Naive thymus-derived CD4-positive, alpha-beta T cell (primary cell): ENCODE measurements around the gene VWA7. TPM values are rescaled to one million over a fixed set of nuclear protein-coding genes. Genes with fewer than 3 reads are reported as not detected.

Experiments
- ATAC-seq: fragments of 150-1000 bp; cut with Tn5 transposase; 2 replicates; pipeline ENCODE4 v1.10.0; 2021; ENCODE audit warnings: mild to moderate bottlenecking, moderate library complexity
- CTCF ChIA-PET: fragments of 350-600 bp; sonication (Branson Sonifier 250); formaldehyde crosslinking; loops from one replicate; lab custom pipeline; 2021; ENCODE audit warnings: antibody characterized with exemption; lab: Charles Lee
- POLR2A ChIA-PET: fragments of 350-600 bp; sonication (Branson Sonifier 250); formaldehyde crosslinking; loops from one replicate; lab custom pipeline; 2021; ENCODE audit warnings: antibody characterized with exemption, inconsistent platforms; lab: Charles Lee
- DNase-seq, 9 donors: peaks; one replicate each; pipeline versions ENCODE4 v3.0.0 to v3.0.0-alpha.2; 2020 to 2022; ENCODE audit warnings: mixed read lengths in 1 of 9
- H3K27ac ChIP-seq: one replicate; pipeline ENCODE4 v1.7.0; 2013; ENCODE audit warnings: mild to moderate bottlenecking, low read depth, low read length, moderate library complexity
- H3K27me3 ChIP-seq, 2 donors: one replicate each; pipeline ENCODE4 v1.7.0; 2013; ENCODE audit warnings: low read length in 2 of 2, mild to moderate bottlenecking in 2 of 2, moderate library complexity in 2 of 2; ENCODE audit not compliant: control insufficient read depth in 2 of 2, insufficient read depth in 2 of 2
- H3K36me3 ChIP-seq, 3 experiments: 1 replicate in 2 of 3; 2 replicates in 1 of 3; pipeline ENCODE4 v1.7.0; 2013; ENCODE audit warnings: low read length in 3 of 3, mild to moderate bottlenecking in 3 of 3, moderate library complexity in 1 of 3; ENCODE audit not compliant: insufficient read depth in 3 of 3, control insufficient read depth in 2 of 3
- H3K4me1 ChIP-seq, 2 donors: one replicate each; pipeline ENCODE4 v1.7.0; 2013; ENCODE audit warnings: low read length in 2 of 2, mild to moderate bottlenecking in 2 of 2, moderate library complexity in 1 of 2; ENCODE audit not compliant: control insufficient read depth in 2 of 2, insufficient read depth in 2 of 2
- H3K4me3 ChIP-seq: 2 replicates; pipeline ENCODE4 v1.7.0; 2013; ENCODE audit warnings: mild to moderate bottlenecking, low read length
- H3K9me3 ChIP-seq, 3 experiments: 1 replicate in 2 of 3; 2 replicates in 1 of 3; pipeline ENCODE4 v1.7.0; 2013; ENCODE audit warnings: low read length in 3 of 3; ENCODE audit not compliant: control insufficient read depth in 2 of 3
- H3K27ac Mint-ChIP-seq, 9 donors: one replicate each; pipeline ENCODE4 v1.8.0; 2020 to 2022; ENCODE audit warnings: mixed read lengths in 9 of 9, mild to moderate bottlenecking in 8 of 9, moderate library complexity in 5 of 9, inconsistent platforms in 2 of 9
- H3K27me3 Mint-ChIP-seq, 5 donors: one replicate each; pipeline ENCODE4 v1.8.0; 2021 to 2022; ENCODE audit warnings: mixed read lengths in 5 of 5, mild to moderate bottlenecking in 1 of 5
- H3K36me3 Mint-ChIP-seq, 5 donors: one replicate each; pipeline ENCODE4 v1.8.0; 2020 to 2022; ENCODE audit warnings: mixed read lengths in 5 of 5, mild to moderate bottlenecking in 3 of 5, inconsistent platforms in 1 of 5
- H3K4me1 Mint-ChIP-seq, 7 donors: one replicate each; pipeline ENCODE4 v1.8.0; 2020 to 2022; ENCODE audit warnings: mixed read lengths in 7 of 7, mild to moderate bottlenecking in 3 of 7, inconsistent platforms in 1 of 7
- H3K4me3 Mint-ChIP-seq, 10 donors: one replicate each; pipeline ENCODE4 v1.8.0; 2020 to 2022; ENCODE audit warnings: mild to moderate bottlenecking in 10 of 10, mixed read lengths in 10 of 10, moderate library complexity in 6 of 10, inconsistent platforms in 2 of 10
- H3K9me3 Mint-ChIP-seq, 11 donors: one replicate each; pipeline ENCODE4 v1.8.0; 2020 to 2022; ENCODE audit warnings: mixed read lengths in 11 of 11, mild to moderate bottlenecking in 4 of 11, inconsistent platforms in 1 of 11, moderate library complexity in 1 of 11
- intact Hi-C, 2 donors: fragments of 100-400 bp; cut with micrococcal nuclease; formaldehyde crosslinking; loops; one replicate each; pipeline ENCODE4 v1.15.1; 2023
- polyA plus RNA-seq, 2 donors: library from polyadenylated mRNA; unstranded; fragments of 300-500 nt; fragmentation: Illumina TruSeq; gene quantifications; one replicate each; pipeline ENCODE4 v1.2.3, GENCODE V29; 2021
- total RNA-seq, 6 experiments: library from RNA in 5 of 6; stranded (reverse) in 5 of 6; gene quantifications; 1 replicate in 5 of 6; 2 replicates in 1 of 6; pipeline ENCODE4 v1.2.3 and lab custom pipeline; 2021 to 2026

Gene VWA7
- total and polyA plus RNA-seq, 7 experiments from 2014 or later, result 0.53 to 4.5 (median 1.1) TPM; not detected in 2

- H3K36me3 Mint-ChIP-seq, result peaks cover 0 to 31% (median 5%) of the 10 kb centered on the region in 5 donors
- DNase-seq, result no peak
- peaks cover 0 to 55% (median 4%) of the 10 kb centered on the region in 3 experiments for H3K36me3 ChIP-seq
- POLR2A ChIA-PET, result interaction anchor here (0.6 to 1.1 kb wide), 2 partner anchors 36 to 182 kb away, joined by 3 read pairs; no protein-coding TSS in a partner anchor
- no peak overlapping the region for H3K27ac ChIP-seq
- peak overlapping the region in 1 of 9 donors; percentile 83 for H3K27ac Mint-ChIP-seq
- no peak overlapping the region for H3K4me3 ChIP-seq
- no peaks in the 10 kb centered on the region for H3K27me3 Mint-ChIP-seq
- H3K4me3 Mint-ChIP-seq, result no peak overlapping the region
- ATAC-seq, result no peak
- no peaks in the 10 kb centered on the region for H3K9me3 Mint-ChIP-seq
- H3K27me3 ChIP-seq, result no peaks in the 10 kb centered on the region
- intact Hi-C loops, result no loop called here
- peaks cover 18 to 20% of the 10 kb centered on the region in 2 donors for H3K4me1 ChIP-seq
- H3K4me1 Mint-ChIP-seq, result peaks cover 5 to 28% (median 23%) of the 10 kb centered on the region in 7 donors
- no peaks in the 10 kb centered on the region for H3K9me3 ChIP-seq
- CTCF ChIA-PET, result interaction anchor here (0.7 to 1.3 kb wide), 3 partner anchors 8 to 23 kb away, joined by 3 to 4 read pairs (median 4); no protein-coding TSS in a partner anchor
Observed at GRCh38 chr6:31778193-31778592, 1.1 kb upstream of the VWA7 start.

GRCh38 chr6:31777667-31778050 lies 531 bp upstream of the VWA7 start:
- CTCF ChIA-PET, result interaction anchor here (0.6 to 1.3 kb wide), 3 partner anchors 14 to 1194 kb away, joined by 3 to 4 read pairs (median 3); no protein-coding TSS in a partner anchor
- POLR2A ChIA-PET, result interaction anchor here (0.6 to 1.1 kb wide), 2 partner anchors 37 to 182 kb away, joined by 3 read pairs; no protein-coding TSS in a partner anchor
- Histone ChIP-seq H3K27me3 (no peaks in the 10 kb centered on the region), H3K4me3 (no peak overlapping the region), H3K4me1 (peaks cover 24 to 25% of the 10 kb centered on the region in 2 donors), H3K27ac (no peak overlapping the region), H3K9me3 (no peaks in the 10 kb centered on the region), H3K36me3 (peaks cover 0 to 49% (median 4%) of the 10 kb centered on the region in 3 experiments)
- intact Hi-C loops, result loop anchor here in 1 of 2 donors (2.0 kb wide), 1 partner anchor 39 kb away; no protein-coding TSS in a partner anchor
- H3K4me1 Mint-ChIP-seq, result peaks cover 5 to 31% (median 28%) of the 10 kb centered on the region in 7 donors
- no peak for ATAC-seq
- H3K9me3 Mint-ChIP-seq, result no peaks in the 10 kb centered on the region
- no peak for DNase-seq
- peaks cover 0 to 26% (median 3%) of the 10 kb centered on the region in 5 donors for H3K36me3 Mint-ChIP-seq
- peak overlapping the region in 1 of 9 donors; percentile 83 for H3K27ac Mint-ChIP-seq
- H3K4me3 Mint-ChIP-seq, result peak overlapping the region in 1 of 10 donors; percentile 65
- H3K27me3 Mint-ChIP-seq, result no peaks in the 10 kb centered on the region

- CTCF ChIA-PET, result interaction anchor here (1.1 kb wide), 1 partner anchor 41 kb away, joined by 4 read pairs; no protein-coding TSS in a partner anchor
- Mint-ChIP-seq H3K36me3 (peaks cover 0 to 22% (median 2%) of the 10 kb centered on the region in 5 donors), H3K4me1 (peaks cover 5 to 41% (median 36%) of the 10 kb centered on the region in 7 donors), H3K27me3 (no peaks in the 10 kb centered on the region), H3K4me3 (peak overlapping the region in 3 of 10 donors; percentile 42 to 65 (median 63)), H3K27ac (peak overlapping the region in 1 of 9 donors; percentile 83), H3K9me3 (no peaks in the 10 kb centered on the region)
- Histone ChIP-seq H3K4me3 (peak overlapping the region; percentile 24), H3K4me1 (peaks cover 31 to 32% of the 10 kb centered on the region in 2 donors), H3K9me3 (no peaks in the 10 kb centered on the region), H3K36me3 (peaks cover 0 to 38% (median 4%) of the 10 kb centered on the region in 3 experiments), H3K27me3 (no peaks in the 10 kb centered on the region), H3K27ac (no peak overlapping the region)
- POLR2A ChIA-PET, result interaction anchor here (0.5 kb wide), 1 partner anchor 13 kb away, joined by 3 read pairs; no protein-coding TSS in a partner anchor
- intact Hi-C loops, result loop anchor here in 1 of 2 donors (2.0 kb wide), 1 partner anchor 38 kb away; no protein-coding TSS in a partner anchor
- no peak for DNase-seq
- peak; percentile 5 for ATAC-seq
Observed at GRCh38 chr6:31776485-31776988, 591 bp downstream of the VWA7 start.

- H3K36me3 ChIP-seq, result peaks cover 0 to 31% (median 4%) of the 10 kb centered on the region in 3 experiments
- POLR2A ChIA-PET, result interaction anchor here (0.5 kb wide), 1 partner anchor 12 kb away, joined by 3 read pairs; no protein-coding TSS in a partner anchor
- H3K4me1 ChIP-seq, result peaks cover 37 to 38% of the 10 kb centered on the region in 2 donors
- peaks cover 0 to 18% (median 4%) of the 10 kb centered on the region in 5 donors for H3K36me3 Mint-ChIP-seq
- peaks cover 5 to 48% (median 43%) of the 10 kb centered on the region in 7 donors for H3K4me1 Mint-ChIP-seq
- H3K27ac Mint-ChIP-seq, result peak overlapping the region in 3 of 9 donors; percentile 5 to 83 (median 51)
- no peak overlapping the region for H3K4me3 ChIP-seq
- intact Hi-C loops, result loop anchor here in 1 of 2 donors (2.0 kb wide), 1 partner anchor 37 kb away; no protein-coding TSS in a partner anchor
- peak overlapping the region in 4 of 10 donors; percentile 42 to 65 (median 52) for H3K4me3 Mint-ChIP-seq
- H3K9me3 ChIP-seq, result no peaks in the 10 kb centered on the region
- ATAC-seq, result no peak
- no peaks in the 10 kb centered on the region for H3K27me3 ChIP-seq
- H3K27ac ChIP-seq, result no peak overlapping the region
- H3K9me3 Mint-ChIP-seq, result peaks cover 0 to 4% (median 0%) of the 10 kb centered on the region in 11 donors
- no peaks in the 10 kb centered on the region for H3K27me3 Mint-ChIP-seq
- CTCF ChIA-PET, result interaction anchor here (1.2 kb wide), 1 partner anchor 11 kb away, joined by 3 read pairs; no protein-coding TSS in a partner anchor
- DNase-seq, result no peak
Observed at GRCh38 chr6:31775633-31776484, 1.3 kb downstream of the VWA7 start.

GRCh38 chr6:31775184-31775583 lies 1.9 kb downstream of the VWA7 start:
- Histone ChIP-seq H3K36me3 (peaks cover 0 to 25% (median 4%) of the 10 kb centered on the region in 3 experiments), H3K9me3 (no peaks in the 10 kb centered on the region), H3K27ac (no peak overlapping the region), H3K4me3 (no peak overlapping the region), H3K27me3 (no peaks in the 10 kb centered on the region), H3K4me1 (peaks cover 37 to 41% of the 10 kb centered on the region in 2 donors)
- ChIA-PET POLR2A (no interaction called here), CTCF (interaction anchor here (1.2 to 2.1 kb wide), 2 partner anchors 11 to 45 kb away, joined by 3 to 9 read pairs; no protein-coding TSS in a partner anchor)
- DNase-seq (no peak), ATAC-seq (no peak)
- Mint-ChIP-seq H3K9me3 (peaks cover 0 to 4% (median 0%) of the 10 kb centered on the region in 11 donors), H3K27ac (peak overlapping the region in 1 of 9 donors; percentile 77), H3K27me3 (no peaks in the 10 kb centered on the region), H3K4me1 (peaks cover 5 to 49% (median 46%) of the 10 kb centered on the region in 7 donors), H3K36me3 (peaks cover 0 to 13% (median 1%) of the 10 kb centered on the region in 5 donors), H3K4me3 (peak overlapping the region in 1 of 10 donors; percentile 14)
- intact Hi-C loops, result no loop called here
